HG03460 (cell line): Measurements from ENCODE around the gene TMEM236.

Source experiments
- ATAC-seq: cut with Tn5 transposase; IDR thresholded peaks from one replicate; pipeline ENCODE4 v1.9.1; 2021; ENCODE audit not compliant: unreplicated experiment

Gene TMEM236

GRCh38 chr10:17785276-17785930 is 33.4 kb downstream of the TMEM236 start:
- no peak for ATAC-seq

- ATAC-seq: no peak
Observed at GRCh38 chr10:17787087-17787961, 35.3 kb downstream of the TMEM236 start.

GRCh38 chr10:17788646-17789045 is 36.6 kb downstream of the TMEM236 start:
- no peak for ATAC-seq

- no peak for ATAC-seq
Observed at GRCh38 chr10:17789396-17789795, 37.4 kb downstream of the TMEM236 start.

GRCh38 chr10:17790651-17791050 is 38.6 kb downstream of the TMEM236 start:
- no peak for ATAC-seq

GRCh38 chr10:17792991-17793390 is 41.0 kb downstream of the TMEM236 start:
- peak; percentile 62 for ATAC-seq

GRCh38 chr10:17793823-17794644 is 42.0 kb downstream of the TMEM236 start:
- ATAC-seq: no peak

- ATAC-seq: no peak
Observed at GRCh38 chr10:17795083-17795482, 43.1 kb downstream of the TMEM236 start.

GRCh38 chr10:17795813-17796594 is 44.0 kb downstream of the TMEM236 start:
- no peak for ATAC-seq

- ATAC-seq: no peak
Observed at GRCh38 chr10:17801507-17801906, 49.5 kb downstream of the TMEM236 start.

- ATAC-seq: no peak
Observed at GRCh38 chr10:17802350-17802749, 50.3 kb downstream of the TMEM236 start.

GRCh38 chr10:17802976-17803375 is 51.0 kb downstream of the TMEM236 start:
- no peak for ATAC-seq

GRCh38 chr10:17805330-17805729 is 53.3 kb downstream of the TMEM236 start:
- ATAC-seq: no peak

- no peak for ATAC-seq
Observed at GRCh38 chr10:17805921-17806577, 54.0 kb downstream of the TMEM236 start.

GRCh38 chr10:17808971-17809841 is 57.2 kb downstream of the TMEM236 start, which contains the start of gene MRC1:
TSS of gene MRC1 (plus strand) at chr10:17809348. CDS start at chr10:17809466, 118 bp downstream.
- ATAC-seq: no peak

GRCh38 chr10:17811146-17811865 is 59.3 kb downstream of the TMEM236 start:
- no peak for ATAC-seq

- no peak for ATAC-seq
Observed at GRCh38 chr10:17814973-17815372, 63.0 kb downstream of the TMEM236 start.

GRCh38 chr10:17816199-17816598 is 64.2 kb downstream of the TMEM236 start:
- ATAC-seq: no peak
